ENCODE results near the gene CNTN6.
"Not testable (repeated sequence)": the region's sequence is repeated elsewhere in the genome, so short reads cannot be mapped to it uniquely, and the experiment has no call there.

CNTN6 gene

GRCh38 chr3:1287815-1288214, 195.0 kb downstream of the CNTN6 start:
- no peak for DNase-seq (ENCODE audit: low read depth)

- no peak for DNase-seq (ENCODE audit: low read depth)
Measured at GRCh38 chr3:1288805-1289494, 196.1 kb downstream of the CNTN6 start.

- no peak for DNase-seq (ENCODE audit: low read depth)
Measured at GRCh38 chr3:1292571-1293071, 199.8 kb downstream of the CNTN6 start.

- no peak for DNase-seq (ENCODE audit: low read depth)
Measured at GRCh38 chr3:1294586-1294985, 201.8 kb downstream of the CNTN6 start.

- no peak for DNase-seq (ENCODE audit: low read depth)
Measured at GRCh38 chr3:1318296-1319005, 225.6 kb downstream of the CNTN6 start.

GRCh38 chr3:1326546-1326945, 233.7 kb downstream of the CNTN6 start:
- DNase-seq (ENCODE audit: low read depth), result no peak

- no peak for DNase-seq (ENCODE audit: low read depth)
Measured at GRCh38 chr3:1330107-1330506, 237.3 kb downstream of the CNTN6 start.

- no peak for DNase-seq (ENCODE audit: low read depth)
Measured at GRCh38 chr3:1346386-1346785, 253.6 kb downstream of the CNTN6 start.

GRCh38 chr3:1348547-1348946, 255.7 kb downstream of the CNTN6 start:
- DNase-seq (ENCODE audit: low read depth), result no peak

GRCh38 chr3:1350885-1351284, 258.1 kb downstream of the CNTN6 start:
- no peak for DNase-seq (ENCODE audit: low read depth)

GRCh38 chr3:1355691-1356090, 262.9 kb downstream of the CNTN6 start:
- DNase-seq (ENCODE audit: low read depth), result no peak

GRCh38 chr3:1356101-1356500, 263.3 kb downstream of the CNTN6 start:
- DNase-seq (ENCODE audit: low read depth), result no peak

- no peak for DNase-seq (ENCODE audit: low read depth)
Measured at GRCh38 chr3:1365528-1365927, 272.7 kb downstream of the CNTN6 start.

- no peak for DNase-seq (ENCODE audit: low read depth)
Measured at GRCh38 chr3:1374471-1374870, 281.6 kb downstream of the CNTN6 start.

- no peak for DNase-seq (ENCODE audit: low read depth)
Measured at GRCh38 chr3:1375145-1375544, 282.3 kb downstream of the CNTN6 start.

- no peak for DNase-seq (ENCODE audit: low read depth)
Measured at GRCh38 chr3:1380926-1381646, 288.3 kb downstream of the CNTN6 start.

GRCh38 chr3:1381647-1382036, 288.8 kb downstream of the CNTN6 start:
- DNase-seq (ENCODE audit: low read depth), result no peak

GRCh38 chr3:1387396-1387905, 294.6 kb downstream of the CNTN6 start:
- DNase-seq (ENCODE audit: low read depth), result not testable (repeated sequence)

- DNase-seq (ENCODE audit: low read depth), result no peak
Measured at GRCh38 chr3:1394188-1394587, 301.4 kb downstream of the CNTN6 start.

GRCh38 chr3:1400571-1400970, 307.7 kb downstream of the CNTN6 start:
- no peak for DNase-seq (ENCODE audit: low read depth)

- no peak for DNase-seq (ENCODE audit: low read depth)
Measured at GRCh38 chr3:1404270-1404962, 311.6 kb downstream of the CNTN6 start.

- no peak for DNase-seq (ENCODE audit: low read depth)
Measured at GRCh38 chr3:1406250-1406649, 313.4 kb downstream of the CNTN6 start.
